NCI-H2196 (cell line): ENCODE results near the gene GNAI3.

Source experiments
- DNase-seq: peaks from one replicate; lab custom pipeline; 2025; ENCODE audit not compliant: unreplicated experiment; lab: John Stamatoyannopoulos, UW

Gene GNAI3

DNA sequence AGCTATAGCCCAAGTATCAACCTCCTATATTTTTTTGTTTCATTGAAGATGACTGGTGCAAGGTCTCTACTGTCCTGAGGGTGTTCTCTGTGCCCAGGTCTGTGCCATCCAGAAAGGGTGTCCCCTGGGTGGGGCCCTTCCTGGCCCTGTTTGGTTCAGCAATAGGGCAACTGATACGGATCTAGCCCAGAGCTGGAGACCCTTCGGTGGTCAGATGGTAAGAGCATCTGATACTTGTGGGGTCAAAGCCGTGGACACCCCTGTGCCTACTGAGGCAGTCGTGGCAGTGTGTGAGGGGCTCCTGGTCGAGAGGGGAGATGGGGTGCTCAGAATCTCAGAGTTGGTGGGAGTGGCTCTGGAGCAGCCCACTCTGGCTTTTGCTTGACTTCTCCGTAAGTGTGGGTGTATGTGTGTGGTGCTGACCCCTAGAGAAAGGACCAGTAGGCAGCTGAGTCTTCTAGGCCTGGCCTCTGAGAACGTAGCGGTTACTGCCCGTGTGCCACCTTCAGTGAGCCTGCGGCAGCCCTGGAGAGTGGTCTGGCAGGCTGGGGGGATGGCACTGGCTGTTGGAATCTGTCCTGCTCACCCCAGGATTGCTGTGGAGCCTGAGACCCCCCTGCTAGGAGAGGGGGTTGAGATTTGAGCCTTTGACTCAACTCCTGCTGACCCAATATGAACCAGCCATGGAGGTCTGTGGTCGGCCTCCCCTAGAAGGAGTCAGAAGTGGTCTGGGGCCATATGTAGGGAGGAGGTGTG, 73.9 kb downstream of the GNAI3 start:
- no peak for DNase-seq

DNA sequence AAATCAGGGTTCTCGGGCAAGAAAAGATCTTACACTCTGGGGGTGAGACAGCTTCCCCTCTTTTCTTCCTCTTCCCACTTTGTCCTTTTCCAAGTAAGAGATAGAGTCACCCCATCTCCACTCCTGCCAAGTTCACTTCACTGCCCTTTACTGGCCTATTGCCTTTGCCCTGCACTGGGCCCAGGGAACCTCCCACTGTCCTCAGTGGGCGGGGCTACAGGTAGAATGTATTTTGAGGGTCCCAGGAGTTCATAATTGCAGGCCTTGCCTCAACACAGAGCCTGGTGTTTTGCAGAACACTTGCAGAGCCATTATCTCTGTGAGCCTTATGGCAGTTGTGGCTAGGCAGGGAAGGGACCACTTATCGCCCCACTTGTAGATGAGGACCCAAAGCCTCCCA, 74.5 kb downstream of the GNAI3 start:
- DNase-seq: no peak

DNA sequence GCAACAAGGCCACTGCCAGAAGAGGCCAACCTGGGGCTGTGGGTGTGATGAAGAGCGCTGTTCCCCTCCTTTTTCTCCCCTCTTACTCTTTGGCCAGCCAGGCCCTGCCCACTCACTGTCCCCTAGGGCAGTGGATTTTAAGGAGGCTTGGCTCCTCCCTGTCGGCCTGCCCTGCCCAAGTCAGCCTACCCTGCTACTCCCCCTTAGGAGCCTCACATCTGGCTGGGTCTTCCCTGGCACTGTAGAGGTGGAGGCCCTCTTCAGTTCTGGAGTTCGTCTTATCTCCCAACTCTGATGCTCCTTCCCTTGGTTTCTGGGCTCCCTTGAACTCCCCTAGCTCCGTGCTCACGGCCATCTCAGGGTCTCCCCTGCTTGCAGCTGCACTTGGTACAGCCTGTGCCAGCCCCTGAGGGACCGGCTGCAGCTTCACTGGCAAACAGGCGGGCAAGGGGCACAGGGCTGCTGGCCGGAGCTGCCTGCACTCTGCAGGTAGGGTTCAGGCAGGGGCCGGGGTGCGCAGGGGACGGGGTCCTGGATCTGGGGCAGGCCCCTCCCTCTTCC, 75.3 kb downstream of the GNAI3 start:
- DNase-seq: no peak

DNA sequence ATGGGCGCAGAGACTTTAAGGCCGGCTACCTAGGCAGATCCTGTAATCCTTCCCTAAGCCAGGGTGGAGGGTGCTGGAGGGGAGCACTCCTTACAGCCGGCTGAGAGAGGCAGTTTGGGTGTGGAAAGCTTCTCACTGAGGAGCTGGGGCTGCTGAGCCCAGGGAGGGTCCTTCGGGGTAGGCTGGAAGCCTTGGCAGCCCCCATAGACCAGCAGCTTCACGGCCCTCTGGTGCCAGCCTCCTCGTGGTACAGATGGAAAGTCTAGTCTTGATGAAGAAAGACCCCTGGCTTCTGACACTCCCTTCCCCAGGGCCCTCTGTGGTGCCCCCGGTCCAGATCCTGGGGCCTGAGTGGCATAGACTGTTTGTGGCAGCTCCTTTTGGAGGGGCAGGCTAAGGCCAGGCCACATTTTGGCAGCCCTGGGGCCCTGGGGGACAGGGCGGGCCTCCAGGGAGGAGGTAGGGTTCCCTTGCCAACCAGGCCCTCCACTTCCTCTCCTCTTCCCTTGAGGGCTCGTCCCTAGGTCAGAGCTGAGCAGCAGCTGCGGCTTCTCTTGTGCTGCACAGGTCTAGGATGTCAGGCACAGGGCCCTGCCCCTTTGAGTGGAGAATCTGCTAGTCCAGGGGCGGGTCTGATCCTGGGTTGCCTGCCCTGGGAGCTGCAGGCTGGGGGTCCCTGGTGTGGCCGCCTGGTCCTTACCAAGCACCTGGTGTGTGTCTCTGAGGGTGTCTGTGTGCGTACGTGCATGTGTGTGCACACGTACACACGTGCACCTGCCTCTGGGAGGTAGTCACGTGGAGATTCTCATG, 76.0 kb downstream of the GNAI3 start:
- peak; percentile 12 for DNase-seq

DNA sequence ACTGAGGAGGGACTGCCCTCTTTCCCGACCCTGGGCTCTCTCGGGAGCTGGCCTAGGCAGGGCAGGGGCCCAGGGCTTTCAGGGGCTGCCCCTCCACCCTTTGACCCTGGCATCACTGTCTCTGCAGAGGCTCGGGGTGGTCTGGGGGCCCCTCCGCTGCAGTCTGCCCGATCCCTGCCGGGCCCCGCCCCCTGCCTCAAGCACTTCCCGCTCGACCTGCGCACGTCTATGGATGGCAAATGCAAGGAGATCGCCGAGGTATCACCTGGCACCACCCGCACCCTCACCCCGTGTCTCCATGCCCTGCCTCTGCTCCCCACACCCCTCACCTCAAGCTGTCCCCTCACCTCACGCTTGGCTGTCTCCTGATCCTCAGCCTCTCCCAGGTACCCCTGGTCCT, 76.8 kb downstream of the GNAI3 start:
- no peak for DNase-seq

DNA sequence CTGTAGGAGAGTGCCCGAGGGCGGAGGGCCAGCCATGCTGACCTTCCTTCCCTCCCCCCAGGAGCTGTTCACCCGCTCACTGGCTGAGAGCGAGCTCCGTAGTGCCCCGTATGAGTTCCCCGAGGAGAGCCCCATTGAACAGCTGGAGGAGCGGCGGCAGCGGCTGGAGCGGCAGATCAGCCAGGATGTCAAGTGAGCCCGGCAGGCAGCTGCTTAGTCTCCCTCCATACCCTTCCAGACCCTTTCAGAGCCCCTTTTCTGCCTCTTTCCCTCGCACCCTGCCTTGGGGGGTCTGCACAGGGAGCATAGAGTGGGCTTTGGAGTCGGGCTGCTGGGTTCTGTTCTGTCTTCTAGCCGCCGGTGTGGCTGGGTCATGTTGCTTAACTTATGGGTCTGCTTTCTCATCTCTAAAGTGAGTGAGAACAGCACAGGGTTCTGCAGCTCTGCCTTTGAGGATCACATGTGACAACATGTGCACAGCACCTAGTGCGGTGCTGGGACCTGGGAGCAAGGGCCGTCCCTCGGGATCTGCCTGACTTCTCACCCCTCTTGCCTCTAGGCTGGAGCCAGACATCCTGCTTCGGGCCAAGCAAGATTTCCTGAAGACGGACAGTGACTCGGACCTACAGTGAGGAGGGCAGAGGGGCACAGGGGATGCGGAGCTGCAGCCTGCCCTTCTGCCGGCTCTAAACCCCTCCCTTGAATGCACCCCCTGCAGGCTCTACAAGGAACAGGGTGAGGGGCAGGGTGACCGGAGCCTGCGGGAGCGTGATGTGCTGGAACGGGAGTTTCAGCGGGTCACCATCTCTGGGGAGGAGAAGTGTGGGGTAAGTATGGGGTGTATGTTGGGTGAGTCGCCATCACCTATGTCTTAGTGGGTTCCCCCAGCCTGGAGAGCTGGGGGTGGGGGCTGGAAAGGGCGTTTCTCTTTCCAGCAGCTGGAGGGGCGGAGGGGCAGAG, 77.5 kb downstream of the GNAI3 start:
- no peak for DNase-seq

DNA sequence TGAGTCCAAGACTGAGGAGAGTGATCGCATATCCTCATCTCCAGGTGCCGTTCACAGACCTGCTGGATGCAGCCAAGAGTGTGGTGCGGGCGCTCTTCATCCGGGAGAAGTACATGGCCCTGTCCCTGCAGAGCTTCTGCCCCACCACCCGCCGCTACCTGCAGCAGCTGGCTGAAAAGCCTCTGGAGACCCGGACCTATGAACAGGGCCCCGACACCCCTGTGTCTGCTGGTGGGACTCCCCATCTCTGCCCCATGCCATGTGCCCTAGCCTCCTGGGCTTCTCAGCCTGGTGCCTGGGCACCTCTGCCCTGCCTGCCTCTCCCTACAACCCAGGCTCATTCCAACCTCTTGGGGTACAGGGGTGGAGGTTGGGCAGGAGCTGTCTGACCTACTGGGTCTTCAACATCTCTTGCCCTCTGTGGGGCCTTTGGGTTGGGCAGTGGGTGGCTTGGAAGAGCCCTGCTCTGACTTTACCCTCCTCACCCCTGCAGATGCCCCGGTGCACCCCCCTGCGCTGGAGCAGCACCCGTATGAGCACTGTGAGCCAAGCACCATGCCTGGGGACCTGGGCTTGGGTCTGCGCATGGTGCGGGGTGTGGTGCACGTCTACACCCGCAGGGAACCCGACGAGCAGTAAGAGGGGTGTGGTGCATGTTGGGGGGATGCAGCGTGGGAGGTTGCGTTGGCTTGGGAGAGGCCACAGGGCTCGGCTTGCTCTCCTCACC, 78.4 kb downstream of the GNAI3 start:
- no peak for DNase-seq

DNA sequence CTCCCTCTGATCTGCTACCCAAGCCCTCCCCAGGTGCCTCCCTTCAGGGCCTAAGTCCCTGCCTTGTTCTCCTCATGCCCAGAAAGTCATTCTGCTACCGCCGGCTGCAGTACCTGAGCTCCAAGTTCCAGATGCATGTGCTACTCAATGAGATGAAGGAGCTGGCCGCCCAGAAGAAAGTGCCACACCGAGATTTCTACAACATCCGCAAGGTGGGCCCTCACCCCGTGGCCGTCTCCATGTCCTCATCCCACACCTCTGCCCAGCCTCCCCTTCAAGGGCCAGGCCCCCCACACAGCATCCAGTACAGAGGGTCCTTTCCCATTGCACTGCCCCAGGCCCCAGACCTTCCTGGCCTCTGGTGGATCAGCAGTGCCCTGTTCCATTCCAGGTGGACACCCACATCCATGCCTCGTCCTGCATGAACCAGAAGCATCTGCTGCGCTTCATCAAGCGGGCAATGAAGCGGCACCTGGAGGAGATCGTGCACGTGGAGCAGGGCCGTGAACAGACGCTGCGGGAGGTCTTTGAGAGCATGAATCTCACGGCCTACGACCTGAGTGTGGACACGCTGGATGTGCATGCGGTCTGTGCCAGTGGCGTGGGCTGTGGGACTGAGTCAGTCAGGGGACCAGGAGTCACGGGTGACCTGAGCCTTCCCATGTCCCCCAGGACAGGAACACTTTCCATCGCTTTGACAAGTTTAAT, 79.4 kb downstream of the GNAI3 start:
- no peak for DNase-seq

DNA sequence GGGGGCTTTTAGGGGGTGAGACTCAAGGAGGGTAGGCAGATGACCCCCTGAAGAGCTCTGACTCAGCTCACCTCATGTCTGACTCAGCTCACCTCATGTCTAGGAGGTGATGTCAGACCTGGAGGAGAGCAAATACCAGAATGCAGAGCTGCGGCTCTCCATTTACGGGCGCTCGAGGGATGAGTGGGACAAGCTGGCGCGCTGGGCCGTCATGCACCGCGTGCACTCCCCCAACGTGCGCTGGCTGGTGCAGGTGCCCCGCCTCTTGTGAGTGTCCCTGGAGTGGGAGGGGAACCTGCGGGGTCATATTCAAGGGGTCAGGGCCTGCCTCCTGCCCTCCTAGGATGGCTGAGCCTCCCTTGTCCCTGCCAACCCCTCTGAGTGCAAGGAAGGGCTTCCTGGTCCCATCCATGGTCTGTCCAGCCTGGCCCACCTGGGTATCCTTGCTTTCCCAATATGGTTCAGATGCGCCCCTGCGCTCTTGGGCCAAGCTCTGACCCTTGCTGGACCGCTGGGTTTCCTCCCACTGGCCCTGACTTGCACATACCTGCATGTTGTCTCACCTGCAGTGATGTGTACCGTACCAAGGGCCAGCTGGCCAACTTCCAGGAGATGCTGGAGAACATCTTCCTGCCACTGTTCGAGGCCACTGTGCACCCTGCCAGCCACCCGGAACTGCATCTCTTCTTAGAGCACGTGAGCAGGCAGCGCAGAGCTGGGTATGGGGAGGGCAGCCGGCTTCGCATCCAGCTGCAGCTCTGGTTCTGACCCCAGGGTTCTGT, 80.3 kb downstream of the GNAI3 start:
- DNase-seq: peak; percentile 42

DNA sequence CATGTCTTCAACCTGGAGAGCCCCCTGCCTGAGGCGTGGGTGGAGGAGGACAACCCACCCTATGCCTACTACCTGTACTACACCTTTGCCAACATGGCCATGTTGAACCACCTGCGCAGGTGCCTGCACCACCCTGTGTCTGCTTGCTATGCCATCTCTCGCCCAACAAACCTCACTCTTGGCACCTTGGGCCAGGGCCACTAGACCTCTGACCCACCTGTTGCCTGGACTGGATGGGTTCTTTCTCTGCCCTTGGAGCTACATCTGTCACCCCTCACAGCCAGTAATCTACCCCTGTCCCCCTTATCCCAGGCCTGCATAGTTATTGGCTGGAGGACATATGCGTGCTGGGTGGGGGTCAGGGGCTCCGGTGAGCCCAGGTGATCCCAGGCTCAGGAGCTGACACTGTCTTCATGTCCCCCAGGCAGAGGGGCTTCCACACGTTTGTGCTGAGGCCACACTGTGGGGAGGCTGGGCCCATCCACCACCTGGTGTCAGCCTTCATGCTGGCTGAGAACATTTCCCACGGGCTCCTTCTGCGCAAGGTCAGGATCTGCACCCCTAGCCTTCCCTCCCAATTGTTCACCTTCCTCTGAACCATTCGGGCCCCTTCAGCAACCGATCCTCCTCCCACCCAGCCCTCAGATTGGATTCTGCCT, 81.1 kb downstream of the GNAI3 start:
- DNase-seq: no peak

DNA sequence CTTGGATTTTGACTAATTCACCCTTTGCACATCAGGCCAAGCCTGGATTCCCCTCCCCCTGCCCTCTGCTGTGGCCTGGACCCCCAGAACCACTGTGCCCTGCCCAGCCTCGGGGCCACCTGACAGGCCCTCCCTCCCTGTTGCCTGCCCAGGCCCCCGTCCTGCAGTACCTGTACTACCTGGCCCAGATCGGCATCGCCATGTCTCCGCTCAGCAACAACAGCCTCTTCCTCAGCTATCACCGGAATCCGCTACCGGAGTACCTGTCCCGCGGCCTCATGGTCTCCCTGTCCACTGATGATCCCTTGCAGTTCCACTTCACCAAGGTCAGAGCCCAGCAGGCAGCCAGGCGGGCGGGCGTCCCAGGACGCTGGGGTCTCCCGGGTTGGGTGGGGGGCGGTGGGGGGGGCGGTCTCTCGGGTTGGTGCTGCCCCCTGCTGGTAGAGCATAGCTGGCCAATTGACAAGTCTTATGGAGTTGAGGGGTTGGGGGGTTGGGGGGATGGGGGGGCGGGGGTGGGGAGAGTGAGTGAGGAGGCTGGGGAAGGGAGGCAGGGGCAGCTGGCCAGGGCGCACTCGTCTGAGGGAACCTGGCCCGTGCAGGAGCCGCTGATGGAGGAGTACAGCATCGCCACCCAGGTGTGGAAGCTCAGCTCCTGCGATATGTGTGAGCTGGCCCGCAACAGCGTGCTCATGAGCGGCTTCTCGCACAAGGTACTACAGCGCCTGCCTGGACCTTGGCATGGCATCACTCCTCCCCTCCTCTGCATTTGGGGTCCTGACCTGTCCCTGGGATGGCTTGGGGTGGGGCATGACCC, 81.9 kb downstream of the GNAI3 start:
- DNase-seq: no peak

DNA sequence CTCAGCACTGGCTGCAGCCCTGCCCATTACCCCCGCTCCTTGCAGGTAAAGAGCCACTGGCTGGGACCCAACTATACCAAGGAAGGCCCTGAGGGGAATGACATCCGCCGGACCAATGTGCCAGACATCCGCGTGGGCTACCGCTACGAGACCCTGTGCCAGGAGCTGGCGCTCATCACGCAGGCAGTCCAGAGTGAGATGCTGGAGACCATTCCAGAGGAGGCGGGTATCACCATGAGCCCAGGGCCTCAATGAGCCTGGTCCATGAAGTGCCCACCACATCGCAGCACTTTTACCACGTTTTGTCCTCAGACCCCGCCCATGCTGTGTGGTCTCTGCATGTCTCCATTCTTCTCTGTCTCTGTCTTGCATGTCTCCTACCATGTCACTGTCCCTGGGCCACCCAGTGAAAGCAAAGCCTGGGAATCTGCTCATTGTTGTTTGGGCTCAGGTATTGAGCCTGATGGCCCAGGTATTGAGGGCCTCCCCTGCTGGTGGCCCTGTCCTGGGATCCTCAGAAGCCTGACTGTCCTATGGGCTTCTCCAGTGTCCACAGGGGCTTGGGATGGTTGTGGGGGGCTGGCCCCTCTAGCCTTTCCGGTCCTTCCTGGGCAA, 82.6 kb downstream of the GNAI3 start:
- DNase-seq: no peak

DNA sequence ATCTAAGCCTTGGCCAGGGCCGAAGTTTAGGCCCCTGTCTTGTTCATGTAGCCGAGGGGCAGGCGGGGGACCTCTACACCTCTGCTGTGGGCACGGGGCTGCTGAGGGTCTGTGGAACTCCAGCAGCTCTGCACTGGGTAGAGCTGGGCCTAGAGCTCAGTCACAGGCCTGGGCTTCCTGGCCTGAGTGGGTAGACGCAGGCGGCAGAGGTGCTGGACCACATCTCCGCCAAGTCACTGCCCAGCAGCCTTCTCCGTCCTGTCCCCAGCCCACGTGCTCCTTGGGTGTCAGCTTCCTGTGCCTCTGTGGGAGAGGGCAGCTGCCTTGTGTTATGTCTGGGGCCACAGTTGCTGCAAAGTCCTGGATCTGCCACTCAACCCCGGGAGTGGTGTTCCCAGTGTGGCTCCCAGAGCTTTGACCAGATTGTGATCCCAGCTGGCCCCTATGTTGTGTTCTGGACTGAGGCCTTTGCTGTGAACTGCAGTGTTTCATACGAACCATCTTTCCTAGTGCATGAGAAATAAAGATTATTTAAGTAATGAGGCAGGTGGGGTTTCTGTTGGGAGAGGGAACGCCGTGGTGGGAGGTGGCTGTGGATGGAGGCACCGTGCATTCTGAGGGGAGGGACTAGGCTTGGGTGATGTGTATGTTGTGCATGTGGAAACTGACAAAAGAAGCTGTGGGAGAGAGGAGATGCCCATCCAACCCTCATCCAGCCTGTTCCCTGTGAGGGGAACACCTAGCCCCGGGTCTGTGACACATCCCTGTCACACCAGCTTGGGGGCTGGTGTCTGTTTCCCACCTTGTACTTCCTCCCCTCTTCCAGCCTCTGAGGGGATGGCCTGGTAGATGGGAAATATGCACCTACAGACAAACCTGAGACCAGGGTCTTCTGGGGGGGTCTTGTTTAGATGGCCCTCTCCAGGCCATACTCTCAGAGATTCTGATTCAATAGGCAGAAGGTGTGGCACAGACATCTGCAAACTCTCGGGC, 83.4 kb downstream of the GNAI3 start:
- DNase-seq: no peak

DNA sequence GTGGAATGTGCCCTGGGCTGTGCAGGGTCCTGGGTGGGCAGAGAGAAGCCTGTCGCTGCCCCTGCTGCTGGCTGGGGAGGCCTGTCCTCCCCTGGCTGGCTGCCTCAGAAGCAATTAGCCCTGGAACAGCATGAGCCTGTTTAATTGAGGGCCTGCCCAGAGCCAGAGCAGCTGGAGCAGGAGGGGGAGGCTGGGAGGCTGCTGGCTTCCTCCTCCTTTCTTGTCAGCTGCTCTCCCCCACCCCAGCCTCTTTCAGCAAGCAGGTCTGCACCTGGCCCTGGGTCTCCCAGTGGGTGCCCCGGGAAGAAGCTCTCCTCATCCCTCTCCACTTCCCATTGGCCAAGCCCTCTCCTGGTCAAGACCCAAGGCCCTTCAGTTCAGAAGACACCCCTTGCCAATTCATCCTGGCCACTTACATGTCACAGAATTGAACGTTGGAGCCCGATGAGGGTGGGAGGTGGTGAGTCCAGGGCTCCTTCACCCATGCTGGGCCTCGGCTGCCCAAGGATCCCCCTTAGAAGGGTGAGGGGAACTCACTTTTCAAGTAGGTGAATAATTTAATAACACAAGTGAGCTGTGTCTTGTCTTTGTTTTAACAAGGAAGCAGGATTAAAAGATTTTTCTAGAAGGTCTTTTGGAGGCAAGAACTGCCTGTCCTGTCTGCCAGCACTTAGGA, 84.4 kb downstream of the GNAI3 start:
- DNase-seq: peak; percentile 85

DNA sequence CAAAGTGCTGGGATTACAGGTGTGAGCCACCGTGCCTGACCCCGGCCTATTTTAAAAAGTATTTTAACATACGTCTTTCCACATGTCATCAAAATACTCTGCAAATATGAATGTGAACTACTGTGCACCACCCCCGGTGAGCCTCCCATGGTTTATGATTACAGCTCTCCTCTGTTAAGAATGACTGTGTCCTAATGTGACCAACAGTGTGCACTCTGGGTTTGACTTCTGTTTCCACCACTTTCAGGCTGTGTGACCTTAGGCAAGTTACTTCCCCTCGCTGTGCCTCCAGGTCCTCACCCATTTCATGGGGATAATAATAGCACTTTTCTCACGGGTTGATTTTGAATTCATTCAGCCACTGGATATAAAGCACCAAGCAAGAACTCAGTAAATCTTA, 85.9 kb downstream of the GNAI3 start:
- no peak for DNase-seq
